HepG2 (cell line): ENCODE data around the gene SERINC5.
"Not testable (repeated sequence)": the region's sequence is repeated elsewhere in the genome, so short reads cannot be mapped to it uniquely, and the experiment has no call there.

Experiments
- FOSL2 ChIP-seq: sonication (generic); formaldehyde crosslinking; IDR thresholded peaks from 2 replicates; pipeline ENCODE4 v1.4.0; 2020; ENCODE audit warnings: missing genetic modification reagents
- HCFC1 ChIP-seq: fragments of 150-350 bp; IDR thresholded peaks from 2 replicates; pipeline ENCODE4 v1.6.1; 2014; ENCODE audit warnings: low read depth, low read length
- TF ChIP-seq, protein P1 (sequence below): IDR thresholded peaks from 2 replicates; pipeline ENCODE4 v1.6.1; 2016; ENCODE audit warnings: low read depth, borderline replicate concordance

DNA sequence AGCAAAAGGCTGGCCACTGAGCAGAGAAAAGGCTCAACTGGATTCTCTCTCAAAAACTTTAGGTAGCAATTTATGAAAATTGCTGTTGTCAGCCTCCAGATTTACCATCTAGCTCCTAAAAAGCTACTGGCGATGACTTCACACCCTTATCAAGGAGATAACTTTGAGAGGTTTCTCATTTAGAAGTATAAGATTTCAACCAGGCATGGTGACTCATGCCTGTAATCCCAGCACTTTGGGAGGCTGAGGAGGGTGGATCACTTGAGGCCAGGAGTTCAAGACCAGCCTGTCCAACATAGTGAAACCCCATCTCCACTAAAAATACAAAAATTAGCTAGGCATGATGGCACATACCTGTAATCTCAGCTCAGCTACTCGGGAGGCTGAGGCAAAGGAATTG lies 14.7 kb upstream of the SERINC5 start:
- TF ChIP-seq FOSL2, HCFC1: not testable (repeated sequence)
- TF ChIP-seq, protein P1, sequence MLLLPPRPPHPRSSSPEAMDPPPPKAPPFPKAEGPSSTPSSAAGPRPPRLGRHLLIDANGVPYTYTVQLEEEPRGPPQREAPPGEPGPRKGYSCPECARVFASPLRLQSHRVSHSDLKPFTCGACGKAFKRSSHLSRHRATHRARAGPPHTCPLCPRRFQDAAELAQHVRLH (CRISPR knock-in tag) = not testable (repeated sequence)
